ENCODE data around the gene CADPS.

DNA sequence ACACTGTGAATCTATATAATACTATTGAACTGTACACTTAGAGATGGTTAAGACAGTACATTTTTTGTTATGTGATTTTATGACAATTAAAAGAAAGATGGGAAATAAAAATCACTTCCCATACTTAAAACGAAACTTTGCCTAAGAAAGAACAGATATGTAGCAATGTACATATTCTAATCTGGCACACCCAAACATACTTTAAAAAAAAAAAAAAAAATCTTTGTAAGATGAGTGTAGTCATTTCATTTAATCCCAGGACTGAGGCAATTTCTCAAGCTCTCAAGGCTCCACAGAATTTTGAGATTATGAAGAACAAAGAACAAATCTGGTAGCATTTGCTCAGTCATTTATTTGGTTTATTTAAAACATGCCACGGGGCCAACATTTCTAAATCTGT, 461.5 kb downstream of the CADPS start:
- TF ChIP-seq, protein P1, sequence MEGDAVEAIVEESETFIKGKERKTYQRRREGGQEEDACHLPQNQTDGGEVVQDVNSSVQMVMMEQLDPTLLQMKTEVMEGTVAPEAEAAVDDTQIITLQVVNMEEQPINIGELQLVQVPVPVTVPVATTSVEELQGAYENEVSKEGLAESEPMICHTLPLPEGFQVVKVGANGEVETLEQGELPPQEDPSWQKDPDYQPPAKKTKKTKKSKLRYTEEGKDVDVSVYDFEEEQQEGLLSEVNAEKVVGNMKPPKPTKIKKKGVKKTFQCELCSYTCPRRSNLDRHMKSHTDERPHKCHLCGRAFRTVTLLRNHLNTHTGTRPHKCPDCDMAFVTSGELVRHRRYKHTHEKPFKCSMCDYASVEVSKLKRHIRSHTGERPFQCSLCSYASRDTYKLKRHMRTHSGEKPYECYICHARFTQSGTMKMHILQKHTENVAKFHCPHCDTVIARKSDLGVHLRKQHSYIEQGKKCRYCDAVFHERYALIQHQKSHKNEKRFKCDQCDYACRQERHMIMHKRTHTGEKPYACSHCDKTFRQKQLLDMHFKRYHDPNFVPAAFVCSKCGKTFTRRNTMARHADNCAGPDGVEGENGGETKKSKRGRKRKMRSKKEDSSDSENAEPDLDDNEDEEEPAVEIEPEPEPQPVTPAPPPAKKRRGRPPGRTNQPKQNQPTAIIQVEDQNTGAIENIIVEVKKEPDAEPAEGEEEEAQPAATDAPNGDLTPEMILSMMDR (IDR thresholded peaks at IDR 0.05): no peak
- no peak for TF ChIP-seq POLR2A (IDR thresholded peaks at IDR 0.05)
